Mesenteric fat pad (tissue), 1 donor: ENCODE data around the gene KDM4B. TPM values are rescaled to one million over a fixed set of nuclear protein-coding genes. Genes with fewer than 3 reads are reported as not detected.
"Not testable (repeated sequence)": the region's sequence is repeated elsewhere in the genome, so short reads cannot be mapped to it uniquely, and the experiment has no call there.

Experiments
- DNase-seq: peaks from one replicate; pipeline ENCODE4 v3.0.0-alpha.2; 2020; ENCODE audit warnings: low spot score
- microRNA-seq: library from miRNA; unstranded; fragments of <30 nt; microRNA quantifications from one replicate; pipeline ENCODE4 v1.2.0, GENCODE V29; 2020; ENCODE audit warnings: borderline number of aligned reads
- total RNA-seq: library from RNA; stranded (reverse); fragmentation: NEBNext Ultra II Directional; extraction: Animal tissue kit (Norgen Biotek cat#: 25700); gene quantifications from one replicate; pipeline ENCODE4 v1.2.1, GENCODE V29; 2021
- donor health status: DM: yes; HTN: yes; CAD: no.

KDM4B gene
- total RNA-seq, 1 donor from 2014 or later: 46.1 TPM

DNA sequence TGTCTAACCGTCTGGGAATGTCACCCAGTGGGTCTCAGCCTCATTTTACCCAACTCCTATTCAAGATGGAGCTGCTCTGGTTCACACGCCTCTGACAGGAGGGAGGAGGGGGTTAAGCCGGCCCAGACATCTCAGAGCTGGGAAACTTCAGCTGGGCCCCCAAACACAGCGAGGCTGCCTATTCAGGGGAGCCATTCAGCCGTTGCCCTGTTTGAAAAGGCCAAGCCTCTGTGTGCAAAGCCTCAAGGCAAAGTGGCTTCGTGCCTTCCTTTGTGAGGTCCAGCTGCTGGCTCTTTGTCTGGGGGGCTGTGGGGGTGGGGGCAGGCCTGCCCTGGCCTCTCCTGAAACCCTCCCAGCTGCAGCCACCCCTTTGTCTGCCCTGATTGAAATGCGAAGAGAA is 224.3 kb downstream of the KDM4B start:
- DNase-seq: no peak

- DNase-seq: no peak
Observed at GRCh38 chr19:5194641-5195040, 225.7 kb downstream of the KDM4B start.

DNA sequence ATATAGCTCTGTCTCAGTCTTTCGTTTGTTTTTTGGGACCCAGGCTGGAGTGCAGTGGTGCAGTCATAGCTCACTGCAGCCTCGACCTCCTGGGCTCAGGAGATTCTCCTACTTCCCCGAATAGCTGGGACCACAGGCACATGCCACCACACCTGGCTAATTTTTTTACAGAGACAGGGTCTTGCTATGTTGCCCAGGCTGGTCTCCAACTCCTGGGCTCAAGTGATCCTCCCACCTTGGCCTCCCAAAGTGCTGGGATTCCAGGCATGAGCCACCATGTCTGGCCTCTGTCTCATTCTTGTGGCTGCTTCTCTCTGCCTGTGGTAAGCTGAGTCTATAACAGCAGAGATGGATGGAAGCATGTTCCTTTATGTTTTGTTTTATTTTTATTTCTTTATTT is 226.7 kb downstream of the KDM4B start:
- DNase-seq: not testable (repeated sequence)

- DNase-seq: no peak
Observed at GRCh38 chr19:5196832-5197231, 227.9 kb downstream of the KDM4B start.

GRCh38 chr19:5200844-5201243 is 231.9 kb downstream of the KDM4B start:
- no peak for DNase-seq

- no peak for DNase-seq
Observed at GRCh38 chr19:5202553-5202952, 233.6 kb downstream of the KDM4B start.

Small RNA genes lying within 50 kb of the gene (microRNA-seq; reads per million reads assigned to microRNA genes)
- not detected for gene MIR4747

Other genes starting within 250 kb of the KDM4B start
- gene DPP9, start 245.3 kb upstream of the KDM4B start, total RNA-seq: 54.8 TPM
- 10.9 TPM for gene FEM1A, start 177.4 kb upstream of the KDM4B start, total RNA-seq
- gene TICAM1, start 137.4 kb upstream of the KDM4B start, total RNA-seq: 13.6 TPM
- gene PLIN3, start 101.4 kb upstream of the KDM4B start, total RNA-seq: 95.7 TPM
- gene ARRDC5, start 66.2 kb upstream of the KDM4B start, total RNA-seq: 0.67 TPM
- gene UHRF1, start 59.6 kb upstream of the KDM4B start, total RNA-seq: 0.67 TPM